Loucy (cell line): Measurements from ENCODE around the gene MAK.
A peak's percentile ranks its signal among the peaks of the same experiment; 100 is the strongest.

Experiments
- H2AFZ ChIP-seq: fragments of 200-600 bp; sonication (generic); 2 replicates; pipeline ENCODE4 v1.6.0; 2016; ENCODE audit warnings: antibody characterized with exemption, mild to moderate bottlenecking, low read length, moderate library complexity
- H3F3A ChIP-seq: fragments of 200-600 bp; 2 replicates; pipeline ENCODE4 v1.6.0; 2016; ENCODE audit warnings: antibody characterized with exemption, low read depth, mild to moderate bottlenecking
- H3K27me3 ChIP-seq: fragments of 200-600 bp; sonication (generic); 2 replicates; pipeline ENCODE4 v1.6.1; 2014; ENCODE audit warnings: low read length, mild to moderate bottlenecking; ENCODE audit not compliant: insufficient read depth, poor library complexity, severe bottlenecking
- H3K36me3 ChIP-seq: fragments of 200-600 bp; sonication (generic); 2 replicates; pipeline ENCODE4 v1.6.1; 2016; ENCODE audit warnings: low read length; ENCODE audit not compliant: insufficient read depth
- H3K4me1 ChIP-seq: fragments of 200-600 bp; sonication (generic); 2 replicates; pipeline ENCODE4 v1.5.1; 2014; ENCODE audit warnings: low read length, mild to moderate bottlenecking; ENCODE audit not compliant: insufficient read depth, poor library complexity, severe bottlenecking
- H3K4me2 ChIP-seq: fragments of 200-600 bp; sonication (generic); 2 replicates; pipeline ENCODE4 v1.6.0; 2014; ENCODE audit warnings: antibody characterized with exemption, low read length, low read depth, mild to moderate bottlenecking; ENCODE audit not compliant: poor library complexity, severe bottlenecking
- H3K4me3 ChIP-seq: fragments of 200-600 bp; sonication (generic); 2 replicates; pipeline ENCODE4 v1.5.1; 2014; ENCODE audit warnings: low read length, mild to moderate bottlenecking, mixed read lengths; ENCODE audit not compliant: poor library complexity, severe bottlenecking
- H3K79me2 ChIP-seq: fragments of 200-600 bp; sonication (generic); 2 replicates; pipeline ENCODE4 v1.6.1; 2014; ENCODE audit warnings: low read length; ENCODE audit not compliant: insufficient read depth
- H3K9ac ChIP-seq: fragments of 200-600 bp; sonication (generic); 2 replicates; pipeline ENCODE4 v1.6.0; 2014; ENCODE audit warnings: mild to moderate bottlenecking, low read depth, low read length, moderate library complexity; ENCODE audit not compliant: poor library complexity, severe bottlenecking
- H3K9me2 ChIP-seq: fragments of 200-600 bp; sonication (generic); replicated peaks from 2 replicates; pipeline ENCODE4 v1.6.1; 2016; ENCODE audit warnings: low read depth, low read length, mixed read lengths
- H3K9me3 ChIP-seq: fragments of 200-600 bp; sonication (generic); 2 replicates; pipeline ENCODE4 v1.6.1; 2014; ENCODE audit warnings: mild to moderate bottlenecking, antibody characterized with exemption, low read length, low read depth; ENCODE audit not compliant: insufficient read depth
- H4K20me1 ChIP-seq: fragments of 200-600 bp; sonication (generic); 2 replicates; pipeline ENCODE4 v1.6.0; 2014; ENCODE audit warnings: antibody characterized with exemption, low read length, mild to moderate bottlenecking; ENCODE audit not compliant: insufficient read depth, poor library complexity, severe bottlenecking
- CTCF ChIP-seq: fragments of 200-600 bp; sonication (generic); conservative IDR thresholded peaks from 2 replicates; pipeline ENCODE4 v1.5.1; 2014; ENCODE audit warnings: mild to moderate bottlenecking, antibody characterized with exemption, low read length
- EZH2phosphoT487 ChIP-seq: fragments of 200-600 bp; IDR thresholded peaks from 2 replicates; pipeline ENCODE4 v1.6.1; 2018; ENCODE audit warnings: antibody characterized with exemption, mild to moderate bottlenecking, moderate library complexity, borderline replicate concordance

Gene MAK

GRCh38 chr6:10847684-10848083 lies 9.3 kb upstream of the MAK start:
- H3K4me2 ChIP-seq: no peak overlapping the region
- no peak for TF ChIP-seq EZH2phosphoT487
- peak; percentile 57 for TF ChIP-seq CTCF
- no peaks in the 10 kb centered on the region for H3K79me2 ChIP-seq
- H3K9me3 ChIP-seq: no peaks in the 10 kb centered on the region
- H3K4me3 ChIP-seq: no peak overlapping the region
- H2AFZ ChIP-seq: no peak overlapping the region
- H4K20me1 ChIP-seq: no peaks in the 10 kb centered on the region
- H3K9me2 ChIP-seq: no peaks in the 10 kb centered on the region
- no peaks in the 10 kb centered on the region for H3K4me1 ChIP-seq
- no peaks in the 10 kb centered on the region for H3K36me3 ChIP-seq
- H3K9ac ChIP-seq: no peak overlapping the region
- H3K27me3 ChIP-seq: no peaks in the 10 kb centered on the region
- H3F3A ChIP-seq: no peaks in the 10 kb centered on the region

DNA sequence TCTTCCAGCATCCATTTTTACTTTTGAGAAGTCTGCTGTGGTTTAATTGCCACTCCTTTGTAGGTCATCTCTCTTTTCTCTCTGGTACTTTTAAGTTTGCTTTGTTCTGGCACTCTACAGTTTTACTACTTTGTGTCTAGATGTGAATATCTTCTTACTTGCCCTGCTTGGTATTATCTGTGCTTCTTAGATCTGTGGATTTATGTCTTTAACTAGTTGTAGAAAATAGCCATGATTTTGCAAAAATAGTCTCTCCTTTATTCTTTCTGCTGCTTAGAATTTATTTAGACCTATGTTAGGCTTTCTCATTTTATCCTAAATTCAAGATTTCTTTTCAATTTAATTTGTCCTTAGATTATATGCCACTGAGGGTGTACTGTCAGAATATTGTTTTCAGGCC lies 5.2 kb upstream of the MAK start:
- no peaks in the 10 kb centered on the region for H3K79me2 ChIP-seq
- no peak overlapping the region for H3K9ac ChIP-seq
- H3K9me2 ChIP-seq: no peaks in the 10 kb centered on the region
- H2AFZ ChIP-seq: no peak overlapping the region
- H4K20me1 ChIP-seq: no peaks in the 10 kb centered on the region
- H3K36me3 ChIP-seq: no peaks in the 10 kb centered on the region
- no peak for TF ChIP-seq CTCF
- no peak for TF ChIP-seq EZH2phosphoT487
- no peak overlapping the region for H3K4me3 ChIP-seq
- H3K4me2 ChIP-seq: no peak overlapping the region
- H3K27me3 ChIP-seq: peaks cover 9% of the 10 kb centered on the region
- no peaks in the 10 kb centered on the region for H3K9me3 ChIP-seq
- H3K4me1 ChIP-seq: peaks cover 5% of the 10 kb centered on the region
- H3F3A ChIP-seq: no peaks in the 10 kb centered on the region

DNA sequence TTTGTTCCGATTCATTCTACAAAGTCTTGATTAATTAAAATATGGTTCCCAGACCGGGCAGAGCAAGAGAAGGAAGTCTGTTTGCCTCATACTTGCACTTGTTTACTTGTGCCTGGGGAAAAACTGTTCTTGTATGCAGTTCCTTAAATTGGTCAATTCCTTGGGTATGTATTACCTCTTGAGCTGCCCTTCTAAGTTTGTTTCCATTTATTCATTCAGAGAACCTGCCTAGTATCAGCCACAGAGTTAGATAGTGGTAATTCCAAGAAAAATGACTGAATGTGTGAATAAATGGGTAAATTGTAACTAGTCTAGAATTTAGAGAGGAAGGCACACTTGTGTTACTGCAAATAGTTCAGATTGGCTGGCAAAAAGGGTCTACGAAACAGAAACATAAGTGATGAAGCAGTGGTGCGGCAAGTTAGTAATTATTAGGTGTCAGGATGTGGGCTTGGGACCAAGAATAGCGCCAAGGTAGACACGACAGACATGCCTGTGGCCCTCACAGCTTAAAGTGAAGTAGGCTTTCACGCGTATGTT lies 525 bp upstream of the MAK start:
- peak overlapping the region; percentile 84 for H3K4me2 ChIP-seq
- H3K36me3 ChIP-seq: no peaks in the 10 kb centered on the region
- H3K4me3 ChIP-seq: peak overlapping the region; percentile 70
- H3K79me2 ChIP-seq: no peaks in the 10 kb centered on the region
- H4K20me1 ChIP-seq: no peaks in the 10 kb centered on the region
- no peak for TF ChIP-seq EZH2phosphoT487
- H3F3A ChIP-seq: no peaks in the 10 kb centered on the region
- peaks cover 16% of the 10 kb centered on the region for H3K4me1 ChIP-seq
- peaks cover 39% of the 10 kb centered on the region for H3K27me3 ChIP-seq
- H3K9me3 ChIP-seq: no peaks in the 10 kb centered on the region
- H3K9me2 ChIP-seq: no peaks in the 10 kb centered on the region
- peak overlapping the region; percentile 91 for H2AFZ ChIP-seq
- H3K9ac ChIP-seq: peak overlapping the region; percentile 28

- Histone ChIP-seq H3K36me3 (no peaks in the 10 kb centered on the region), H3K9ac (peak overlapping the region; percentile 25)
- TF ChIP-seq EZH2phosphoT487 (no peak), CTCF (no peak)
Observed at GRCh38 chr6:10837622-10837994, 731 bp downstream of the MAK start.

More at GRCh38 chr6:10837622-10837994, 731 bp downstream of the MAK start:
- Histone ChIP-seq H3K4me3 (peak overlapping the region; percentile 70), H3K4me1 (peaks cover 16% of the 10 kb centered on the region), H3F3A (no peaks in the 10 kb centered on the region), H2AFZ (peak overlapping the region; percentile 54), H3K9me2 (no peaks in the 10 kb centered on the region), H3K9me3 (no peaks in the 10 kb centered on the region), H4K20me1 (no peaks in the 10 kb centered on the region), H3K4me2 (peak overlapping the region; percentile 84), H3K27me3 (peaks cover 39% of the 10 kb centered on the region), H3K79me2 (no peaks in the 10 kb centered on the region)
